B cell (primary cell): ENCODE results near the gene CD163.

Source experiments
- CTCF ChIP-seq: fragments of 200-600 bp; IDR thresholded peaks from one replicate; pipeline ENCODE4 v1.8.0; 2022; ENCODE audit warnings: antibody characterized with exemption, mild to moderate bottlenecking
- EZH2 ChIP-seq: IDR thresholded peaks from 2 replicates; pipeline ENCODE4 v1.6.1; 2012; ENCODE audit warnings: borderline replicate concordance, low read depth, mild to moderate bottlenecking, moderate library complexity, low read length; ENCODE audit not compliant: insufficient read depth, poor library complexity, severe bottlenecking

- no peak for TF ChIP-seq CTCF
- no peak for TF ChIP-seq EZH2
These were observed 23.8 kb downstream of the CD163 start for GRCh38 chr12:7479771-7480170.
